Lung (tissue), 12 donors: Measurements from ENCODE around the gene GP1BA. TPM values are rescaled to one million over a fixed set of nuclear protein-coding genes. Genes with fewer than 3 reads are reported as not detected.

Experiments used
- ATAC-seq: fragments of 200-7000 bp; cut with Tn5 transposase; one replicate; pipeline ENCODE4 v1.9.1; 2020; ENCODE audit warnings: moderate number of reproducible peaks; ENCODE audit not compliant: insufficient read depth, low FRiP score
- DNase-seq, 3 donors: peaks; one replicate each; pipeline ENCODE4 v3.0.0-alpha.2; 2013 to 2017
- H3K27ac ChIP-seq, 2 donors: one replicate each; pipeline ENCODE4 v1.5.1; 2013; ENCODE audit warnings: mild to moderate bottlenecking in 2 of 2, moderate library complexity in 2 of 2, control low read depth in 1 of 2, inconsistent platforms in 1 of 2, low read depth in 1 of 2, low read length in 1 of 2
- H3K27me3 ChIP-seq, 3 donors: one replicate each; pipeline ENCODE4 v1.5.1; 2013; ENCODE audit warnings: low read length in 2 of 3; ENCODE audit not compliant: control insufficient read depth in 3 of 3, insufficient read depth in 3 of 3
- H3K36me3 ChIP-seq, 4 donors: one replicate each; pipeline ENCODE4 v1.5.1; 2013; ENCODE audit warnings: low read length in 4 of 4, mild to moderate bottlenecking in 1 of 4, moderate library complexity in 1 of 4; ENCODE audit not compliant: control insufficient read depth in 4 of 4, insufficient read depth in 4 of 4
- H3K4me1 ChIP-seq, 5 donors: one replicate each; pipeline ENCODE4 v1.5.1; 2013; ENCODE audit warnings: low read length in 5 of 5, mild to moderate bottlenecking in 2 of 5, moderate library complexity in 1 of 5; ENCODE audit not compliant: control insufficient read depth in 5 of 5, insufficient read depth in 5 of 5
- H3K4me3 ChIP-seq: one replicate; pipeline ENCODE4 v1.5.1; 2013; ENCODE audit warnings: mild to moderate bottlenecking, control low read depth, moderate library complexity
- H3K9ac ChIP-seq, 2 donors: one replicate each; pipeline ENCODE4 v1.5.1; 2013; ENCODE audit warnings: low read length in 2 of 2, control low read depth in 1 of 2; ENCODE audit not compliant: insufficient read depth in 1 of 2
- H3K9me3 ChIP-seq, 4 donors: one replicate each; pipeline ENCODE4 v1.5.1; 2013; ENCODE audit warnings: low read length in 3 of 4, mild to moderate bottlenecking in 1 of 4, moderate library complexity in 1 of 4; ENCODE audit not compliant: control insufficient read depth in 4 of 4, insufficient read depth in 3 of 4
- WGBS, 2 donors: extraction: QIAGEN DNeasy Blood & Tissue Kit; methylation state at CpG; one replicate each; pipeline ENCODE4 v1.1.7; 2013; 5-methylcytosine and 5-hydroxymethylcytosine counted together
- polyA plus RNA-seq, 2 donors: library from polyadenylated mRNA; stranded (reverse); fragments of 200-250 nt; gene quantifications; one replicate each; pipeline ENCODE4 v1.2.1, GENCODE V29; 2013
- total RNA-seq, 2 donors: library from RNA; depleted of rRNA in 1 of 2; stranded (reverse); fragments of >200 nt in 1 of 2; gene quantifications; one replicate each; pipeline ENCODE4 v1.2.1, GENCODE V29; 2014 to 2021
- TF ChIP-seq, protein P1 (sequence below): IDR thresholded peaks from 2 replicates; pipeline ENCODE4 v1.5.1; 2012; ENCODE audit warnings: mild to moderate bottlenecking; ENCODE audit errors: control extremely low read depth, extremely low read depth
- donor health status: control.
- donor health status: control.
- donor health status: Bipolar disorder and iron deficiency.
- donor health status: healthy.
- donor health status: DM: yes; HTN: yes; CAD: no.

The GP1BA gene
- total and polyA plus RNA-seq, 4 donors, result 0.18 to 1.4 (median 0.60) TPM

DNA sequence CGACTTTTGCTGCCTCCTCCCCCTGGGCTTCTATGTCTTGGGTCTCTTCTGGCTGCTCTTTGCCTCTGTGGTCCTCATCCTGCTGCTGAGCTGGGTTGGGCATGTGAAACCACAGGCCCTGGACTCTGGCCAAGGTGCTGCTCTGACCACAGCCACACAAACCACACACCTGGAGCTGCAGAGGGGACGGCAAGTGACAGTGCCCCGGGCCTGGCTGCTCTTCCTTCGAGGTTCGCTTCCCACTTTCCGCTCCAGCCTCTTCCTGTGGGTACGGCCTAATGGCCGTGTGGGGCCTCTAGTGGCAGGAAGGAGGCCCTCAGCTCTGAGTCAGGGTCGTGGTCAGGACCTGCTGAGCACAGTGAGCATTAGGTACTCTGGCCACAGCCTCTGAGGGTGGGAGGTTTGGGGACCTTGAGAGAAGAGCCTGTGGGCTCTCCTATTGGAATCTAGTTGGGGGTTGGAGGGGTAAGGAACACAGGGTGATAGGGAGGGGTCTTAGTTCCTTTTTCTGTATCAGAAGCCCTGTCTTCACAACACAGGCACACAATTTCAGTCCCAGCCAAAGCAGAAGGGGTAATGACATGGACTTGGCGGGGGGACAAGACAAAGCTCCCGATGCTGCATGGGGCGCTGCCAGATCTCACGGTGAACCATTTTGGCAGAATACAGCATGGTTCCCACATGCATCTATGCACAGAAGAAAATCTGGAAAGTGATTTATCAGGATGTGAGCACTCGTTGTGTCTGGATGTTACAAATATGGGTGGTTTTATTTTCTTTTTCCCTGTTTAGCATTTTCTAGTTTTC, 2.3 kb downstream of the GP1BA start:
- Histone ChIP-seq H3K4me3 (no peak overlapping the region), H3K9ac (peak overlapping the region in 1 of 2 donors; percentile 13), H3K27me3 (no peaks in the 10 kb centered on the region), H3K4me1 (peaks cover 4 to 20% (median 7%) of the 10 kb centered on the region in 5 donors), H3K9me3 (no peaks in the 10 kb centered on the region), H3K27ac (no peak overlapping the region), H3K36me3 (peaks cover 0 to 13% (median 10%) of the 10 kb centered on the region in 4 donors)
- 16 to 27% methylated on average over 14 of the region's 14 CpGs for WGBS, 2 donors
- TF ChIP-seq, protein P1, sequence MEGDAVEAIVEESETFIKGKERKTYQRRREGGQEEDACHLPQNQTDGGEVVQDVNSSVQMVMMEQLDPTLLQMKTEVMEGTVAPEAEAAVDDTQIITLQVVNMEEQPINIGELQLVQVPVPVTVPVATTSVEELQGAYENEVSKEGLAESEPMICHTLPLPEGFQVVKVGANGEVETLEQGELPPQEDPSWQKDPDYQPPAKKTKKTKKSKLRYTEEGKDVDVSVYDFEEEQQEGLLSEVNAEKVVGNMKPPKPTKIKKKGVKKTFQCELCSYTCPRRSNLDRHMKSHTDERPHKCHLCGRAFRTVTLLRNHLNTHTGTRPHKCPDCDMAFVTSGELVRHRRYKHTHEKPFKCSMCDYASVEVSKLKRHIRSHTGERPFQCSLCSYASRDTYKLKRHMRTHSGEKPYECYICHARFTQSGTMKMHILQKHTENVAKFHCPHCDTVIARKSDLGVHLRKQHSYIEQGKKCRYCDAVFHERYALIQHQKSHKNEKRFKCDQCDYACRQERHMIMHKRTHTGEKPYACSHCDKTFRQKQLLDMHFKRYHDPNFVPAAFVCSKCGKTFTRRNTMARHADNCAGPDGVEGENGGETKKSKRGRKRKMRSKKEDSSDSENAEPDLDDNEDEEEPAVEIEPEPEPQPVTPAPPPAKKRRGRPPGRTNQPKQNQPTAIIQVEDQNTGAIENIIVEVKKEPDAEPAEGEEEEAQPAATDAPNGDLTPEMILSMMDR, result no peak
- ATAC-seq (no peak), DNase-seq (peak in 1 of 3 donors; percentile 19)

DNA sequence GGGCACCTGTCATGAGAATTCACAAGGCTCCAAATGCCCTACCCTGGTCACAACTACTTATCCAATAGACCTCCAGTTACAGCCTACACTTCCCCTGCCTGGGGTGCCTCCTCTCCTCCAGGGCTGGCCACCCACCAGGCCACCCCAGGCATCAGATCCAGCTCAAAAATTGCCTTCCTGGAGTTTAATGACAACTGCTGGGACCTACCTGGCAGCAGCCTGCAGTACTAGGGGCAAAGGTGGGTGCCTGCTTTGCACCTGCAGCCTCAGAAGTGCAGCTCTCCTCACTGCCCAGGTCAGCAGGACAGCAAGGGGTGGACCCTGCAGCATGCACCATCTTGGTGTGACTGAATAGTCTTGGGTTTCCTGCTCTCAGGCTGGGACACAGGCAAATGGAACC, 3.6 kb downstream of the GP1BA start:
- Histone ChIP-seq H3K27me3 (no peaks in the 10 kb centered on the region), H3K4me3 (no peak overlapping the region), H3K9me3 (no peaks in the 10 kb centered on the region), H3K27ac (peak overlapping the region in 1 of 2 donors; percentile 37), H3K9ac (no peak overlapping the region), H3K4me1 (peaks cover 4 to 21% (median 7%) of the 10 kb centered on the region in 5 donors), H3K36me3 (peaks cover 0 to 13% (median 10%) of the 10 kb centered on the region in 4 donors)
- TF ChIP-seq, protein P1, result no peak
- DNase-seq (no peak), ATAC-seq (no peak)

DNA sequence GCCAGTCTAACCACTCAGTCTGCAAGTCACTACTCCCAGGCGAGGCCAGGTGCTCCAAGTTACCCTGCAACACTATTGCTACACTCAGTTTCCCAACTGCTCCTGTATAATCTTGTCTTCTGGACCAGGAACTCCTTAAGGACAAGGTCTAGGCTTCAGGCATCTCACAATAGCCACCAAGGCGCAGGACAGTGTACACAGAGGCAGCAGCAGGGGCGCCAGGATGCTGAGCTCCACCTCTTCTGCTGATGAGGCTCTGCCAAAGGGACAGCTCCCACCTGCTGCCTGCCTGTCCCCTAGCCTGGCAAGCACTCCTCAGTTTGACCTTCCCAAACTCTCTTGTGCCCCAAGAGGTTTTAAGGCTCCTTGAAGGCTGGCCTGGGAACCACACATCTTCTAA, 4.4 kb downstream of the GP1BA start:
- Histone ChIP-seq H3K9ac (no peak overlapping the region), H3K9me3 (no peaks in the 10 kb centered on the region), H3K36me3 (peaks cover 0 to 13% (median 10%) of the 10 kb centered on the region in 4 donors), H3K27me3 (no peaks in the 10 kb centered on the region), H3K4me1 (peaks cover 4 to 29% (median 10%) of the 10 kb centered on the region in 5 donors), H3K27ac (no peak overlapping the region), H3K4me3 (no peak overlapping the region)
- ATAC-seq, result no peak
- 92% methylated on average over 3 of the region's 3 CpGs for WGBS, 2 donors
- DNase-seq, result no peak
- TF ChIP-seq, protein P1, result no peak
